Epithelial cell of esophagus (primary cell): ENCODE results near the gene FARP1.

ENCODE experiments used
- DNase-seq: peaks from one replicate; pipeline ENCODE4 v3.0.0; 2010; ENCODE audit warnings: low read depth
- H3K4me3 ChIP-seq: 2 replicates; pipeline ENCODE4 v1.5.1; 2011; ENCODE audit warnings: mild to moderate bottlenecking, low read length, control low read depth
- CTCF ChIP-seq: IDR thresholded peaks from 2 replicates; pipeline ENCODE4 v1.5.1; 2011; ENCODE audit warnings: low read depth, mild to moderate bottlenecking, low read length, control low read depth, inconsistent platforms; ENCODE audit not compliant: insufficient read depth; ENCODE audit errors: missing control alignments

Gene FARP1

GRCh38 chr13:98348466-98349200 is 205.7 kb downstream of the FARP1 start:
- no peak for DNase-seq
- H3K4me3 ChIP-seq: no peak overlapping the region
- TF ChIP-seq CTCF: no peak

GRCh38 chr13:98349731-98350305 is 206.9 kb downstream of the FARP1 start:
- H3K4me3 ChIP-seq: no peak overlapping the region
- DNase-seq: no peak
- no peak for TF ChIP-seq CTCF

GRCh38 chr13:98350746-98351330 is 207.9 kb downstream of the FARP1 start:
- peak; percentile 62 for DNase-seq
- no peak for TF ChIP-seq CTCF
- H3K4me3 ChIP-seq: no peak overlapping the region

GRCh38 chr13:98351636-98352035 is 208.7 kb downstream of the FARP1 start:
- TF ChIP-seq CTCF: no peak
- no peak for DNase-seq
- H3K4me3 ChIP-seq: no peak overlapping the region

GRCh38 chr13:98352226-98352625 is 209.3 kb downstream of the FARP1 start:
- no peak for DNase-seq
- no peak for TF ChIP-seq CTCF
- no peak overlapping the region for H3K4me3 ChIP-seq

GRCh38 chr13:98353750-98354149 is 210.9 kb downstream of the FARP1 start:
- H3K4me3 ChIP-seq: no peak overlapping the region
- DNase-seq: no peak
- TF ChIP-seq CTCF: no peak

GRCh38 chr13:98358937-98359336 is 216.0 kb downstream of the FARP1 start:
- H3K4me3 ChIP-seq: no peak overlapping the region
- DNase-seq: no peak
- TF ChIP-seq CTCF: no peak
